ENCODE data around the gene PLEKHM1.
"Not testable (repeated sequence)": the region's sequence is repeated elsewhere in the genome, so short reads cannot be mapped to it uniquely, and the experiment has no call there.

PLEKHM1 gene

GRCh38 chr17:45441526-45442310, 48.8 kb downstream of the PLEKHM1 start:
- no peak for DNase-seq (ENCODE audit: low read depth in 2 of 2)

- DNase-seq (ENCODE audit: low read depth in 2 of 2): not testable (repeated sequence)
Observed at GRCh38 chr17:45440839-45441515, 49.5 kb downstream of the PLEKHM1 start.

GRCh38 chr17:45440161-45440778, 50.3 kb downstream of the PLEKHM1 start:
- no peak for DNase-seq (ENCODE audit: low read depth in 2 of 2)

- DNase-seq (ENCODE audit: low read depth in 2 of 2): no peak
Observed at GRCh38 chr17:45438931-45439610, 51.5 kb downstream of the PLEKHM1 start.

- DNase-seq (ENCODE audit: low read depth in 2 of 2): no peak
Observed at GRCh38 chr17:45437465-45438283, 52.8 kb downstream of the PLEKHM1 start.

DNA sequence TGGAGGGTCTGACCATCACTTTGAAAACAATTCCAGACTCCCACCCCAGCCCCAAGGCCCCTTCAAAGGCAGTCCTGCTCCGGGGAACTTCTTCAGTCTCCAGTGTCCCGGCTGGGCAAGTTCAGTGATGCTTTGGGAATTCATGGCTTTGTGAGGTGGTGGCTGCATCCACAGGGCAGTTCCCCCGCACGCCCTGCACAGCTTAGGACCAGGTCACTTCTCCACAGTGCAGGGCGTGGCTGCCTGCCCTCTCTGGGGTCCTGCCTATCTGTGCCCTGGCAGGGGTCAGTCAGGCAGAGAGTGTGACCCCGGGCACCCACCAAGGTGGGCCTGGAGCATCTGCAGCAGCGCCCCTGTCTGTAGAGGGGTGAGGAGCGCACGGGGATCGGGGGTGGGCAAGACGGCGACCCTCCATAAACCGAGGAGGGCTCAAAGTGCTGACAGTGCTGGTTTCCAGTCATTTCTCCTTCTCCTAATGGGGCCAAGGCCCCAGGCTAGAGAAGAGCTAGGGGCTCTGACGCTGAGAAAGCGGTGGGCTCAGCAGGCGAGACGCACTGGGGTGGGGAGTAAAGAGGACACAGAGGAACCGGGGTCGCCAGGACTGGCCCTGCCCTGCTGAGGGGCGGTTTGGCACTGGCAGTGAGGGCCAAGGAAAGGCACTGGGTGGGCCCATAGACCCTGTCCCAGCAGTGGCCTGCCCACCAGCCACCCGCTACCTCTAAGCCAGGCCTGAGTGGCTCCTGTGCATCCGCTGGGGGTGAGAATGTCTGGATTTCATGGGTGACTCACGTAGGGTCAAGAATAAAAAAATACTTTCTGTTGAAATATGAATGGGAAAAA, 53.7 kb downstream of the PLEKHM1 start:
- DNase-seq (ENCODE audit: low read depth in 2 of 2): no peak

DNA sequence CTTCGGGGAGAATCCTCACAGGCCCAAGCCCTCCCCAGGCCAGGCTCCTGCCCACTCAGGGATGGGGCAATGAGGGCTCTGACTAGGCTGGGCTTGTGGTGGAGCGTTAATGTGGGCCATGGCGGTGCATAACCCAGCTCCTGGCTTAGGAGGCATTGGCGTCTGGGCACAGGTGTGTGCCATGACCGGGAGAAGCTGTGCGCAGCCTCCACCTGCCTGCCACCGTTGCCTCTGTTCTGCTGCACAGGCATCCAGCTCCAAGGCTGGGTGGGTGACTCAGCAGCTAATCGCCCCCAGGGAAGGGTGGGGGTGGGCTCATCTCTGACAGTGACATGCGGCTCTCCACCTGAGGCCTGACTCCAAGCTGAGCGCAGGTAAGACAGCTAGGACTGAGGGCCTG, 54.4 kb downstream of the PLEKHM1 start:
- no peak for DNase-seq (ENCODE audit: low read depth in 2 of 2)

DNA sequence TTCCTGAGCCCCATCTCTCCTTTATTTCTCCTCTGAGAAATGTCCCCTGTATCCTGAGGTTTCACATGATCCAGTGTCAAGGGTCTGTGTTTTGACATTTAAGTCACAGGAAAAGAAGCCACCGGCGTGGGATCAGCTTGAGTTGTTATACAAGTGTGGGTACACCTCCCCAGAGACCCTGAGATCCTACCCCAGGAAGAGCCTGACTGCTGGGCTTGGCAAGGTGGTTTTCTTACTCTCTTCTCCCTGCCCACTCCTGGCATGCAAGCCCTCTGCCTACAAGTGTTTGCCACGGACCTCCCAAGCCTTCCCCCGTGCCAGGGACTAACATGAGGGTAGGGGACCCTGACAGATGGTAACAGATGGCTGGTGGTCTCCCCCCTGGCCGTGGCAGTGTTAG, 55.0 kb downstream of the PLEKHM1 start:
- no peak for DNase-seq (ENCODE audit: low read depth in 2 of 2)

DNA sequence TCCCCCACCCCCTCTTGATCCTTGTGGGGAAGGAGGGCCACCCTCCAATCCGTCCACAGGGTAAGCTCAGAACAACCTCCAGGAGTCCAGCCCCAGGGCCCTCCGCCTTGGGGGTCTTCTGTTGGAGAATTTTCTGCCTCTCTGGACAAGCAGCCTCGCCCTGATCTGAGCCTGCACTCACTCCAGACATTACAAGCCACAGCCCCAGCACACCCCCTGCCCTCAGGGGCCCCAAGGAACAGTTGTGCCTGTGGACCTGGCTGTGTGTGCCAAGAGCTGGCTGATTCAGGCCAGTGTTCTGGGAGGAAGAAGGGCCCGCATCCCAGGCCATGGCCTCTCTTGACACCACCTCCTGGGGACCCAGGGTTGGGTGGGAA, 57.4 kb downstream of the PLEKHM1 start:
- no peak for DNase-seq (ENCODE audit: low read depth in 2 of 2)

GRCh38 chr17:45432405-45433158, 57.9 kb downstream of the PLEKHM1 start, which contains the start of gene ARHGAP27:
Gene ARHGAP27, minus strand, starts transcription at chr17:45432870. Its CDS starts 2,591 bp downstream, at chr17:45430279.
- no peak for DNase-seq (ENCODE audit: low read depth in 2 of 2)

GRCh38 chr17:45431531-45432404, 58.8 kb downstream of the PLEKHM1 start:
- DNase-seq (ENCODE audit: low read depth in 2 of 2): peak; percentile 46 to 50

GRCh38 chr17:45430738-45431530, 59.6 kb downstream of the PLEKHM1 start:
- DNase-seq (ENCODE audit: low read depth in 2 of 2): no peak

GRCh38 chr17:45430006-45430737, 60.3 kb downstream of the PLEKHM1 start:
- DNase-seq (ENCODE audit: low read depth in 2 of 2): no peak

GRCh38 chr17:45429339-45430005, 61.0 kb downstream of the PLEKHM1 start:
- DNase-seq (ENCODE audit: low read depth in 2 of 2): no peak

DNA sequence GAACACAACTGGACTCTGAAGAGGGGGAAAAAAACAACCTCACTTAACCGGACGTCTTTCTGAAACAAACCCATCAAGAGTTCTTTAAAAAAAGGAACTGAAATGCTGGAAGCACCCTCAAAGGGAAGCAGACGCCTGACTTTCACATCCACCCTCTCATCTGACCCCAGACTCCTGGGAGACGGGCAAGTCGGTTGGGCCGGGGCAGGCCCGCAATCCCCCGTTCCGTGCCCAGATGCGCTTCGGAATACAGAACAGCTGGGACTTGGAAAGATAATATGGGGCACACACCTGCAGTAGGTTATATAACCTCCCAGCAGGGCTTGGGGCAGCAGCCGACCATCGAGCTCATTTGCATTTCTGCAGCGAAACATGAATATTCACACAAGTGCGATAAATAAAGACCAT, 61.6 kb downstream of the PLEKHM1 start:
- DNase-seq (ENCODE audit: low read depth in 2 of 2): no peak

DNA sequence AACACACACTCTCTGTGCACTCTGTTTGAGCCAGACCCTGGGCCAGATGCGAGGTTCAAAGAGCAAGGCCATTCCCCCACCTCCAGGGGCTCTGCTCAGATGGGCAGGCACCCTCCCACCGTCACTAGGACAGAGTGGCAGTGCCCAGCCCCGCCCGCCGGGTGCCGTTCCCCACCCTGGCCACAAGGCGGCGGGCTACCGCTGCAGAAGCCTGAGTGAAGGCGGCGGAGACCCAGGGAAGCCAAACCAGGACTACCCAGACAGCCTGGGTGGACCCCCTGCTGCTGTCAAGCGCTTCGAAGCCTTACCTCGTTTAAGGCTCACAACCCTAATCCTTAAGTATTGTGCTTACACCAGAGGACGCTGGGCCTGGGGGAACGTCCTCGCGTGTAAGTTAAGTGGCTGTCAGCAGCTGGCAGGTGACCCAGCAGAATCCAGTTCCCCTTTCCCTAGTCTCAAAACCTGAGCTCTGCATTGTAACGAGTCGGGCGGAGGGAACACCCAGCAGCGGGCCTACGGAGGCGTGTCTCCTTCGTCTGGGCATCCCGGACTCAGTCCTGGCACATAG, 62.4 kb downstream of the PLEKHM1 start:
- peak; percentile 63 to 67 for DNase-seq (ENCODE audit: low read depth in 2 of 2)

Data from stimulated activated CD8-positive, alpha-beta memory T cell treated with anti-CD3 and anti-CD28 coated beads, Interleukin-2, amount 100 ng/mL, for 1 hour (primary cell).